ENCODE results near the gene TAF1B. TPM values are rescaled to one million over a fixed set of nuclear protein-coding genes. Genes with fewer than 3 reads are reported as not detected.

The TAF1B gene
- total and polyA plus RNA-seq, 8 donors, result 22.0 to 33.9 (median 28.2) TPM

DNA sequence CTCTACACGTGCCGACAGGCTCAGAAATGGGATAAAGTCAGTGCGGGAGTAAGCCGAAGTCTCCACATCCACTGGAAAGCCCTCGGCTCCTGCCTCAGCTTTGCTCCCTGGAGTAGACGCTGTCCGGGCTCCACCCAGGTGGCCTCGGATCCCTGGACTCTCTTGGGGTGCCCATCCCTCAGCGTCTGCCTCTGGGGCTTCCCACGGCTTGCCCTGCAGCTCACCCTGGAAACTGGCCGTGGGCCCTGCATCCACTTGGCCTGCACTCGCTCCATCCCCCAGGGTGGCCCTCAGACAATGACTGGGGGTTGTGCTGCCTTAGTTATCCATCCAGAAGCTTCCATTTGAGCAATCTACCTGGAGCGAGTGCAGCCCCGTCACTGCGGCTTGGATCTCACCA is 36.2 kb upstream of the TAF1B start:
- peaks cover 0 to under 1% of the 10 kb centered on the region in 2 donors for H3K4me1 ChIP-seq
- no peak overlapping the region for H3K27ac ChIP-seq
- intact Hi-C loops (cut with DNase I), result loop anchor here in 1 of 2 donors (10.0 kb wide), 1 partner anchor 178 kb away; no protein-coding TSS in a partner anchor
- no peak overlapping the region for H3K4me3 ChIP-seq
- DNase-seq, result peak in 2 of 4 donors; percentile 19 to 58
- H3K27me3 ChIP-seq, result no peaks in the 10 kb centered on the region
- TF ChIP-seq CTCF (IDR thresholded peaks at IDR 0.05), result no peak
- H3K9me3 ChIP-seq, result no peaks in the 10 kb centered on the region
- H3K36me3 ChIP-seq, result no peaks in the 10 kb centered on the region
- no peak for ATAC-seq

DNA sequence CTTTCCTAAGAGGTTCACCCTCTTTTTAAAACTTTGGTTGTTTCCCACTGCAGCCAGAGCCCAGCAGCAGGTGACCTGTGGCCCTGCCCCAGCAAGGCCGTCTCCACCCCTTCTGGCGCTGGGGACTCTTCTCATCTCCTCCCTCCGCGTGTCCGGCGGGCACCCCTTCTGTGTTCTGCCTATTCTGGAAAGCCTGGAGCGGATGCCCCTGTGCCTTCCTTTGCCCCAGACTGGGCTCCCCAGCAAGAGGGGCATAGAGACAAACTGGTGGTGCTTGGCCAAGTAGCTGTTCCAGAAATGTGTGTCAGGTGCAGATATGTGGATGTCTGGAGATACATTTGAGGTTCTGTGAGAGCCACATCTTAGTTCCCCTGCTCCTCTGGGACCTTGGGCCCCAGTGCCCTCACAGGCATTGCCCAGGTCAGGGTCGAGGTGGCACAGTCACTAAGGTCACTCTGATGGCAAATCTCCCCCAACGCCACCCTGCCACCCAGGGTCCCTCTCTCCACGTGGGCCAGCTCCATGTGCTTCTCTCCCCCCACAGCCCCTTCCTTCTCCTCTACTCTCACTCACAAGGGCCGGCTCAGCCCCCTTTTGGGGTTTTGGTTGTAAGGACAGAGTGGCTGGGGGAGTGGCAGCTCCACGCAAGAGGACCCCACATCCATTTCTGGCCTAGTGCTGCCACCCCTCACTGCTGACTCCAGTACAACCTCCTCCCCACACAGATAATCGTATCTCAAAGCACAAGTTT is 35.5 kb upstream of the TAF1B start:
- no peak for TF ChIP-seq CTCF (IDR thresholded peaks at IDR 0.05)
- Histone ChIP-seq H3K27me3 (no peaks in the 10 kb centered on the region), H3K4me3 (no peak overlapping the region), H3K27ac (no peak overlapping the region), H3K36me3 (no peaks in the 10 kb centered on the region), H3K9me3 (no peaks in the 10 kb centered on the region), H3K4me1 (peaks cover 0 to 1% of the 10 kb centered on the region in 2 donors)
- no peak for DNase-seq
- ATAC-seq, result no peak
- intact Hi-C loops (cut with DNase I), result loop anchor here in 1 of 2 donors (10.0 kb wide), 1 partner anchor 177 kb away; no protein-coding TSS in a partner anchor

DNA sequence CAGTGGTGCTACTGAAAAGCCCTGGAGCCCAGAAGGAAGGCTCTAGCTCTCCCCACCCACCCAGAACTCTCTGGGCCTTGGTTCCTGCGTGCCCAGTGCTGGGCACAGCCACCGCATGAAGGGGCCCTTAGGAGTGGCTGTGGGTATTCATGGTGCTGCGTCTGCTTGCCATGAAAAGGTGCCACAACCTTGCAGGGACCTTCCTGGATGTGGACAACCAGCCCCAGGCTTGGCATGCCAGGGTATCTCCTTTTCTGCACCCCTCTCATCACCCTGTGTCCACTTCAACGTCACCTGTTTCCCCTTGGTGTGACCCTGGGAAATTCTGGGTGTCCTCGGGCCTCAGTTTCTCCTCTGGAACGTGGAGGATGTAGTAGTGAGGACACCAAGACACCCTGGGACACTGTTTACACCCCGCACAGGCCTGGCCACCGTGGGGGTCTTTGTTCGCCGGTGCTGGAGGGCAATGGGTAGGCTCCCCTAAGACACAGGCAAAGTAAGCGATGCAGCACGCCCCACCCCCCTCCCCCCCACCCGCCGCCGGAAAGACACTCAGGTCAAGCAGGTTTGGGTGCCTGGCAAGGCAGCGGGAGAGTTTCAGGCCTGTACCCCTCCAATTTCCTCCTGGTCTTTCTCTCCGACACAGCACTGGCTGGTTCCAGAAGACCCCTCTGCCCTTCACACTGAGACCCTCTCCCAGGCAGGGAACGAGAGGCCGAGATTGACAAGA is 34.8 kb upstream of the TAF1B start:
- Histone ChIP-seq H3K4me1 (peaks cover 1 to 9% of the 10 kb centered on the region in 2 donors), H3K27ac (no peak overlapping the region), H3K4me3 (no peak overlapping the region), H3K9me3 (no peaks in the 10 kb centered on the region), H3K27me3 (no peaks in the 10 kb centered on the region), H3K36me3 (no peaks in the 10 kb centered on the region)
- ATAC-seq (peak; percentile 4), DNase-seq (no peak)
- no peak for TF ChIP-seq CTCF (IDR thresholded peaks at IDR 0.05)
- intact Hi-C loops (cut with DNase I), result loop anchor here in 1 of 2 donors (10.0 kb wide), 1 partner anchor 176 kb away; no protein-coding TSS in a partner anchor

DNA sequence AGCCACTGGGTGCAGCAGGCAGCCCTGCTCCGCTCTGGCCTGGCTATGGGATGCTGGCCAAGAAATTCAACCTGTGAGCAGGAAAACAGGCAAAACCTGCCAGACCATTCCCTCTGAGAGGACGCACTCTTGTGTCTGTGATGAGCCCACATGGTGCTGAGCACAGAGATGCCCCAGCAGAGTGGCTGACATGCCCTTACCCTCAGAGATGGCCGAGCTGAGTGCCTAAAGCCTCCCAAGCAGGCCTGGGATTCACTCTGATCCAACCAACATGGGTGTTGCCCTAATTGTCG is 34.3 kb upstream of the TAF1B start:
- no peaks in the 10 kb centered on the region for H3K36me3 ChIP-seq
- no peaks in the 10 kb centered on the region for H3K9me3 ChIP-seq
- no peaks in the 10 kb centered on the region for H3K27me3 ChIP-seq
- no peak for TF ChIP-seq CTCF (IDR thresholded peaks at IDR 0.05)
- no peak overlapping the region for H3K4me3 ChIP-seq
- intact Hi-C loops (cut with DNase I), result loop anchor here in 1 of 2 donors (10.0 kb wide), 1 partner anchor 176 kb away; no protein-coding TSS in a partner anchor
- ATAC-seq, result peak; percentile 52
- peak in 2 of 4 donors; percentile 59 to 63 for DNase-seq
- no peak overlapping the region for H3K27ac ChIP-seq
- peaks cover 6 to 14% of the 10 kb centered on the region in 2 donors for H3K4me1 ChIP-seq

Data from left lung (tissue), 10 donors.